Neural crest cell (in vitro differentiated cells): ENCODE results near the gene CASP10. TPM values are rescaled to one million over a fixed set of nuclear protein-coding genes. Genes with fewer than 3 reads are reported as not detected.
"Not testable (repeated sequence)": the region's sequence is repeated elsewhere in the genome, so short reads cannot be mapped to it uniquely, and the experiment has no call there.

ENCODE experiments used
- DNase-seq: peaks from one replicate; pipeline ENCODE4 v3.0.0; 2021; ENCODE audit warnings: low read depth, mixed read lengths, low spot score
- H3K27ac Mint-ChIP-seq: one replicate; pipeline ENCODE4 v1.8.0; 2021; ENCODE audit warnings: mild to moderate bottlenecking, mixed read lengths; ENCODE audit not compliant: unreplicated experiment
- H3K27me3 Mint-ChIP-seq: 2 replicates; pipeline ENCODE4 v1.8.0; 2021; ENCODE audit warnings: low read depth, mild to moderate bottlenecking, mixed read lengths
- H3K36me3 Mint-ChIP-seq: 2 replicates; pipeline ENCODE4 v1.8.0; 2021; ENCODE audit warnings: low read depth, mild to moderate bottlenecking, mixed read lengths
- H3K4me1 Mint-ChIP-seq: 2 replicates; pipeline ENCODE4 v1.8.0; 2021; ENCODE audit warnings: mixed read lengths
- H3K4me3 Mint-ChIP-seq: one replicate; pipeline ENCODE4 v1.8.0; 2021; ENCODE audit warnings: mild to moderate bottlenecking, mixed read lengths
- H3K9me3 Mint-ChIP-seq: 2 replicates; pipeline ENCODE4 v1.8.0; 2021; ENCODE audit warnings: mixed read lengths
- total RNA-seq: library from RNA; stranded (reverse); gene quantifications from 2 replicates; pipeline ENCODE4 v1.2.1, GENCODE V29; 2021
- TF ChIP-seq, protein P1 (sequence below): fragments of 200-600 bp; sonication (generic); conservative IDR thresholded peaks from 2 replicates; pipeline ENCODE4 v1.5.0; 2021; ENCODE audit warnings: antibody characterized with exemption, mild to moderate bottlenecking

CASP10 gene
- total RNA-seq, 1 donor from 2014 or later: not detected

DNA sequence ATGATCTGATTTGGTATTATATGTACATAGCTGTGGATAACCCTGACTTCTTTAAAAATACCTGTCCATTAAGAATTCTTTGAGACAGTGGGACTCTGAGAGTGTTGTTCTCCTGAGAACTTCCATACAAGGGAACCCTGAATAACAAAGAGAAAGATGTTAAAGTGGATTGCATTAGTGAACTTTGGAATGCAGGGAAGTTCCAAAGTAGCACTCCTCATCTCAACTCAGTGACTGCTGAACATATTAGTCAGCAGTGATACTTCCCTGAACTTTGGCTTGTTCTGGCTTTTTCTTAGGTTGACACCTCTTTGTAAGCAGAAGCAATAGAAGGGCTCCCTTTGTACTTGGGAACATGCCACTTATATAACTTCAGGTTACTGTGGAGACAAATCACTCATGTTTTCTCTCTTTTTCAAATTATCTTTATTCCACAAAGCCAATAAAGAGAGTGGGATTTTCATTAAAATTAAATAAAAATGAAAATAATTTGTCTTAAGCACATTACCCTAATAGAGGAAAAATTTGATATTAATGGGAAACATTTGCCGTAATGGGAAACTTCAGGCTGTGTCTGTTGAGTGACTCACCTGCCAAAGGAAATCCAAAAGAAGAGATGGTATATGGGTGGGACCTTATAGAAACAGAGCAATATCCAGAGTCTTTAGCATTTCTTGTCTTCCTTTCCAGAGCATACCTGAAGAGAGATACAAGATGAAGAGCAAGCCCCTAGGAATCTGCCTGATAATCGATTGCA lies 33.7 kb upstream of the CASP10 start:
- Mint-ChIP-seq H3K27ac (no peak overlapping the region), H3K27me3 (no peaks in the 10 kb centered on the region), H3K36me3 (peaks cover 4% of the 10 kb centered on the region), H3K4me3 (no peak overlapping the region), H3K9me3 (no peaks in the 10 kb centered on the region), H3K4me1 (peaks cover 15% of the 10 kb centered on the region)
- DNase-seq: no peak
- TF ChIP-seq, protein P1, sequence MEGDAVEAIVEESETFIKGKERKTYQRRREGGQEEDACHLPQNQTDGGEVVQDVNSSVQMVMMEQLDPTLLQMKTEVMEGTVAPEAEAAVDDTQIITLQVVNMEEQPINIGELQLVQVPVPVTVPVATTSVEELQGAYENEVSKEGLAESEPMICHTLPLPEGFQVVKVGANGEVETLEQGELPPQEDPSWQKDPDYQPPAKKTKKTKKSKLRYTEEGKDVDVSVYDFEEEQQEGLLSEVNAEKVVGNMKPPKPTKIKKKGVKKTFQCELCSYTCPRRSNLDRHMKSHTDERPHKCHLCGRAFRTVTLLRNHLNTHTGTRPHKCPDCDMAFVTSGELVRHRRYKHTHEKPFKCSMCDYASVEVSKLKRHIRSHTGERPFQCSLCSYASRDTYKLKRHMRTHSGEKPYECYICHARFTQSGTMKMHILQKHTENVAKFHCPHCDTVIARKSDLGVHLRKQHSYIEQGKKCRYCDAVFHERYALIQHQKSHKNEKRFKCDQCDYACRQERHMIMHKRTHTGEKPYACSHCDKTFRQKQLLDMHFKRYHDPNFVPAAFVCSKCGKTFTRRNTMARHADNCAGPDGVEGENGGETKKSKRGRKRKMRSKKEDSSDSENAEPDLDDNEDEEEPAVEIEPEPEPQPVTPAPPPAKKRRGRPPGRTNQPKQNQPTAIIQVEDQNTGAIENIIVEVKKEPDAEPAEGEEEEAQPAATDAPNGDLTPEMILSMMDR: no peak

DNA sequence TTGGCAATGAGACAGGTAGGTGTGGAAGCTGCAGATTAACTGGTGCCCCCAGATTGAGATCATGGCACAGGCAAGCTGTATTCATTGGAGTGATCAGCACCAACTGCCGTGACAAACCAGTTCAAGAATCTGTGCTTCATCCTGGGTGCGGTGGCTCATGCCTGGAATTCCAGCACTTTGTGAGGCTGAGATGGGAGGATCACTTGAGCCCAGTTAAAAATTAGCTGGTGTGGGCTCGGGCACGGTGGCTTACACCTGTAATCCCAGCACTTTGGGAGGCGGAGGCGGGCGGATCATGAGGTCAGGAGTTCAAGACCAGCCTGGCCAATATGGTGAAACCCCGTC lies 33.1 kb upstream of the CASP10 start:
- H3K27me3 Mint-ChIP-seq, H3K9me3 Mint-ChIP-seq, H3K36me3 Mint-ChIP-seq, DNase-seq, H3K4me3 Mint-ChIP-seq, H3K27ac Mint-ChIP-seq: not testable (repeated sequence)
- peaks cover 15% of the 10 kb centered on the region for H3K4me1 Mint-ChIP-seq

DNA sequence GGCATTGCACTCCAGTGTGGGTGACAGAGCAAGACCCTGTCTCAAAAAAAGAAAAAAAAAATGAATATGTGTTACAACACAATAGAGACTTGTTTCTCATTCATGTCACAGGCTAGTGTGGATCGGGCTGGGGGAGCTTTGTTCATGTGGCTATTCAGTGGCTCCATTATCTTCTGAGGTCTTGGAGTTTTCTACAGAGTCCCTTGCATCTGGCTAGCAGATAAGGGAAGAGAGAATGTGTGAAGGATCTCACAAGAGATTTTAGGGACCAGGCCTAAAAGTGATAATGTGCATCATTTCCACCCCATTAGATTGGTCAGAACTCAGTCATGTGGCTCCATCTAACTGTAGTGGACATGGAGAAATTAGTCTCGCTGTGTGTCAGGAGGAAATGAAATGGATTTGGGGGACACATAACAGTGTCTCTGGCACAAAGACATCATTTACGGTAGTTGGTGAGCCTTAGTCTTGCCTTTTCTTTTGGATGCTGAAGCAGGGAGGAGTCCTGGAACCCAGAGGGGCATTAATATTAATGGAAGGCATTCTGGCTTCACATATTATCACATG lies 32.4 kb upstream of the CASP10 start:
- H3K36me3 Mint-ChIP-seq: peaks cover 4% of the 10 kb centered on the region
- peaks cover 15% of the 10 kb centered on the region for H3K4me1 Mint-ChIP-seq
- no peak for DNase-seq
- H3K4me3 Mint-ChIP-seq: no peak overlapping the region
- H3K9me3 Mint-ChIP-seq: no peaks in the 10 kb centered on the region
- TF ChIP-seq, protein P1: no peak
- H3K27me3 Mint-ChIP-seq: no peaks in the 10 kb centered on the region
- H3K27ac Mint-ChIP-seq: peak overlapping the region; percentile 40

DNA sequence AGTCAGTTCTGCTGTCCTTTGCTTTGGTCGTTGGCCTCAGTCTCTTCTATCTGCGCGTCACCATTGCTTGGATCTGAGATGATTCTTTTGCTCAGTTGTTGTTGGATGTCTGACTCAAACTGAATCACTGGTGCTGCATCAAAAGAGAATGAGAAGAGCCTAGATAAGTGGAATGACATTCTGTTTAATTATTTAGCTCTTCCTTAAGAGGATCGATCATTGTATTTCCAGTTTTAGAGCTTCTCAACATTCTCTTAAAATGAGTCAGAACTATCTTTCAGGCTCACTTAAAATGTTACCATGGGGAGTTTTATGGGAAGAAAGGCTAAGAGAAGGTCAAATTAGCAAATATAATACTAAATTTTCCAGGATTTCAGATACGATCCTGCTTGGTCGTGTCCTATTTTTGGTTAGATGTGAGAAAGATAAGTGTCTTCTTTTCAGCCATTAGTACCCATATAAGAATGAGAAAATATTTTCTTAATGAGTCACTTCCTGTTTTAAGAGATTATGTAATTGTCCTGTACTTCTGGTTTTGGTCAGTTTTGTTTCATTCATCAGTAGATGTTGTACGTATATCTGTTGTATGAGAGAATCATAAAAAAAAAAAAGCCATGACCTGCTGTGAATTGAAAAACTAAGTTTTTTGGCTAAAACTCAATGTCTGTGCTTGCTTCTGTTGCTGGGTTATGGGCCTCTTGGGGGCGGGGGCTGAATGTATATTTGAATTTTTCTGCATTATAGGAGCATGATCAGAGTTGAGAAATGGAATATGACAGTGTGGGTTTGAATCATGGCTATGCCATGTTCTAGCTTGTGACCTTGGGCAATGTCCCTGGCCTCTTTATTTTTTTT lies 31.6 kb upstream of the CASP10 start:
- Mint-ChIP-seq H3K9me3 (no peaks in the 10 kb centered on the region), H3K27ac (no peak overlapping the region), H3K36me3 (peaks cover 4% of the 10 kb centered on the region), H3K4me1 (peaks cover 15% of the 10 kb centered on the region), H3K4me3 (no peak overlapping the region), H3K27me3 (no peaks in the 10 kb centered on the region)
- TF ChIP-seq, protein P1: no peak
- DNase-seq: no peak

DNA sequence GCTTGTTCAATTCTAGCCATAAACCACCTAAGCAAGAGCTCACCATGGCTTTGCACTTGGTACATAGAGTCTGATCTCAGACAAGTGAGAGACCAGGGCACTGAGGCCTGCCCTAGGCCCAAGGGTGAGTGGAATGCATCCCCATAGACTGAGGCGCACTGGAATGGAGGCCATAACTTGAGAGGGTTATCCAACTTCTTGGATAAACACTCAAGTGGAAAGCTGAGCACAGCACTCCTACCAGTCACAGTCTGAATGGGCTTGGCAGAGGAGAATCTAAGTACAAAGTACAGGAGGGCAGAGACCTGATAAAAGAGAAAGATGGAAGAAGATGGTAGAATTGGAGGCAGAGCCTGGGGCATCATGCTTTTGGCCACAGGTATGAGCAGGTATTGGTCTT lies 30.4 kb upstream of the CASP10 start:
- Mint-ChIP-seq H3K36me3 (peaks cover 4% of the 10 kb centered on the region), H3K4me3 (no peak overlapping the region), H3K27ac (no peak overlapping the region), H3K27me3 (no peaks in the 10 kb centered on the region), H3K9me3 (no peaks in the 10 kb centered on the region), H3K4me1 (peaks cover 15% of the 10 kb centered on the region)
- TF ChIP-seq, protein P1: no peak
- DNase-seq: no peak
